B cell (primary cell): Measurements from ENCODE around the gene GSS. TPM values are rescaled to one million over a fixed set of nuclear protein-coding genes. Genes with fewer than 3 reads are reported as not detected.

Source experiments
- ATAC-seq: fragments of 200-7000 bp; cut with Tn5 transposase; one replicate; pipeline ENCODE4 v1.10.0; 2021; ENCODE audit warnings: low read depth, mild to moderate bottlenecking, moderate number of reproducible peaks, moderate library complexity
- CTCF ChIA-PET: fragments of 350-600 bp; sonication (Branson Sonifier 250); formaldehyde crosslinking; loops from one replicate; lab custom pipeline; 2021; ENCODE audit warnings: antibody characterized with exemption, inconsistent platforms; lab: Charles Lee
- POLR2A ChIA-PET: fragments of 350-600 bp; sonication (Branson Sonifier 250); formaldehyde crosslinking; loops from one replicate; lab custom pipeline; 2021; ENCODE audit warnings: antibody characterized with exemption; lab: Charles Lee
- DNase-seq: peaks from one replicate; pipeline ENCODE4 v3.0.0; 2013
- H2AFZ ChIP-seq: 2 replicates; pipeline ENCODE4 v1.6.1; 2012; ENCODE audit warnings: mild to moderate bottlenecking, low read depth, low read length; ENCODE audit not compliant: insufficient read depth, poor library complexity, severe bottlenecking
- H3K27ac ChIP-seq, 2 donors: 1 replicate in 1 of 2; 2 replicates in 1 of 2; pipeline ENCODE4 v1.5.1; 2012 to 2013; ENCODE audit warnings: low read length in 2 of 2, mild to moderate bottlenecking in 2 of 2, moderate library complexity in 1 of 2
- H3K27me3 ChIP-seq, 4 experiments: fragments of 200-600 bp in 1 of 4; sonication (generic) in 1 of 4; replicated peaks in 1 of 4; 1 replicate in 2 of 4; 2 replicates in 2 of 4; pipeline versions ENCODE4 v1.6.1 to v1.7.0; 2013 to 2016; ENCODE audit warnings: low read length in 3 of 4, mild to moderate bottlenecking in 2 of 4, mixed read lengths in 1 of 4, moderate library complexity in 1 of 4; ENCODE audit not compliant: insufficient read depth in 4 of 4, control insufficient read depth in 3 of 4; ENCODE audit errors: control extremely low read depth in 1 of 4
- H3K36me3 ChIP-seq, 2 experiments: replicated peaks in 1 of 2; 1 replicate in 1 of 2; 2 replicates in 1 of 2; pipeline versions ENCODE4 v1.6.1 to v1.7.1; 2013; ENCODE audit warnings: low read length in 1 of 2; ENCODE audit not compliant: insufficient read depth in 2 of 2, control insufficient read depth in 1 of 2; ENCODE audit errors: control extremely low read depth in 1 of 2, extremely low read depth in 1 of 2
- H3K4me1 ChIP-seq, 2 donors: fragments of 200-600 bp in 1 of 2; sonication (generic) in 1 of 2; 1 replicate in 1 of 2; 2 replicates in 1 of 2; pipeline versions ENCODE4 v1.5.1 to v1.6.1; 2013 to 2017; ENCODE audit warnings: low read length in 2 of 2; ENCODE audit not compliant: control insufficient read depth in 2 of 2, insufficient read depth in 2 of 2
- H3K4me2 ChIP-seq: replicated peaks from 2 replicates; pipeline ENCODE3; 2012; ENCODE audit warnings: mild to moderate bottlenecking, low read depth, low read length; ENCODE audit not compliant: poor library complexity, severe bottlenecking
- H3K4me3 ChIP-seq, 5 experiments: fragments of 200-600 bp in 1 of 5; sonication (generic) in 1 of 5; 1 replicate in 3 of 5; 2 replicates in 2 of 5; pipeline versions ENCODE4 v1.5.1 to v1.7.0; 2011 to 2016; ENCODE audit warnings: low read length in 4 of 5, mild to moderate bottlenecking in 4 of 5, low read depth in 2 of 5, control low read depth in 1 of 5, moderate library complexity in 1 of 5; ENCODE audit not compliant: insufficient read depth in 1 of 5; ENCODE audit errors: control extremely low read depth in 1 of 5, extremely low read depth in 1 of 5
- H3K79me2 ChIP-seq: fragments of 200-600 bp; sonication (generic); one replicate; pipeline ENCODE4 v1.6.0; 2016; ENCODE audit warnings: low read length; ENCODE audit not compliant: control insufficient read depth, insufficient read depth
- H3K9ac ChIP-seq: fragments of 200-600 bp; sonication (generic); 2 replicates; pipeline ENCODE4 v1.6.1; 2017; ENCODE audit warnings: mild to moderate bottlenecking, low read length, moderate library complexity
- H3K9me3 ChIP-seq, 3 donors: one replicate each; pipeline versions ENCODE4 v1.6.1 to v1.7.1; 2013; ENCODE audit warnings: low read length in 2 of 3; ENCODE audit not compliant: control insufficient read depth in 2 of 3, insufficient read depth in 1 of 3; ENCODE audit errors: control extremely low read depth in 1 of 3
- H4K20me1 ChIP-seq: 2 replicates; pipeline ENCODE4 v1.6.0; 2012; ENCODE audit warnings: mild to moderate bottlenecking, low read length; ENCODE audit not compliant: insufficient read depth, control insufficient read depth, poor library complexity, severe bottlenecking
- H3K27ac Mint-ChIP-seq: one replicate; pipeline ENCODE4 v1.8.0; 2021; ENCODE audit warnings: mixed read lengths
- H3K27me3 Mint-ChIP-seq: one replicate; pipeline ENCODE4 v1.8.0; 2021; ENCODE audit warnings: mixed read lengths
- H3K4me1 Mint-ChIP-seq: one replicate; pipeline ENCODE4 v1.8.0; 2021; ENCODE audit warnings: mixed read lengths
- H3K4me3 Mint-ChIP-seq: one replicate; pipeline ENCODE4 v1.8.0; 2021; ENCODE audit warnings: mixed read lengths
- H3K9me3 Mint-ChIP-seq: one replicate; pipeline ENCODE4 v1.8.0; 2022; ENCODE audit warnings: mixed read lengths; ENCODE audit not compliant: insufficient read depth
- EZH2 ChIP-seq: IDR thresholded peaks from 2 replicates; pipeline ENCODE4 v1.6.1; 2012; ENCODE audit warnings: borderline replicate concordance, low read depth, mild to moderate bottlenecking, moderate library complexity, low read length; ENCODE audit not compliant: insufficient read depth, poor library complexity, severe bottlenecking
- WGBS: methylation state at CpG from one replicate; pipeline ENCODE4 v1.1.5; 2013; ENCODE audit warnings: missing lambda C conversion rate; ENCODE audit not compliant: insufficient coverage; 5-methylcytosine and 5-hydroxymethylcytosine counted together
- intact Hi-C: fragments of 100-400 bp; cut with micrococcal nuclease; formaldehyde crosslinking; loops from one replicate; pipeline ENCODE4 v1.10.0; 2022
- polyA plus RNA-seq: library from polyadenylated mRNA; depleted of rRNA; stranded (reverse); fragments of >200 nt; gene quantifications from 2 replicates; pipeline ENCODE4 v1.2.3, GENCODE V29; 2012
- total RNA-seq, 2 donors: library from RNA; stranded (reverse); fragments of 120-200 nt in 1 of 2; gene quantifications; 1 replicate in 1 of 2; 2 replicates in 1 of 2; pipeline versions ENCODE4 v1.2.3 to v1.2.4, GENCODE V29; 2013 to 2022
- TF ChIP-seq, protein P1 (sequence below): fragments of 200-600 bp; IDR thresholded peaks from one replicate; pipeline ENCODE4 v1.8.0; 2022; ENCODE audit warnings: antibody characterized with exemption, mild to moderate bottlenecking

GSS gene
- total and polyA plus RNA-seq, 2 donors (not counting 1 experiment from before 2014, with no cell fraction given) = 22.5 to 28.6 TPM

DNA sequence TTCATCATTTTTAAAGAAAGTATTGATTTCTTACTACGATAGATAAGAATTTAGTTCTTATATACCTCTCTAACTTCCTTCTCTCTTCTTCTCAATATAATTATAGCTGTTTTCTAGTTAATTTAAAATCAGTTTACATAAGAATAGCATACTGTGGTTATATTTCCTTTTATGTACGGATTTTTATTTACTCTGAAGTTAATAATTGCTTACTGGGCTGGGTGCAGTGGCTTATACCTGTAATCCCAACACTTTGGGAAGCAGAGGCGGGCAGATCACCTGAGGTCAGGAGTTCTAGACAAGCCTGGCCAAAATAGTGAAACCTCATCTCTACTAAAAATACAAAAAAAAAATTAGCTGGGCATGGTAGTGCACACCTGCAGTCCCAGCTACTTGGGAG lies 69.5 kb downstream of the GSS start:
- H3K27me3 Mint-ChIP-seq = peaks cover 4% of the 10 kb centered on the region
- H3K9ac ChIP-seq = no peak overlapping the region
- H3K27ac Mint-ChIP-seq = no peak overlapping the region
- H3K4me1 Mint-ChIP-seq = peaks cover 3% of the 10 kb centered on the region
- WGBS = 100% methylated on average over 1 of the region's 3 CpGs
- POLR2A ChIA-PET = no interaction called here
- H3K4me2 ChIP-seq = no peak overlapping the region
- no peaks in the 10 kb centered on the region for H3K36me3 ChIP-seq
- H3K9me3 ChIP-seq = no peaks in the 10 kb centered on the region
- CTCF ChIA-PET = no interaction called here
- ATAC-seq (no peak), DNase-seq (no peak)
- TF ChIP-seq, protein P1, sequence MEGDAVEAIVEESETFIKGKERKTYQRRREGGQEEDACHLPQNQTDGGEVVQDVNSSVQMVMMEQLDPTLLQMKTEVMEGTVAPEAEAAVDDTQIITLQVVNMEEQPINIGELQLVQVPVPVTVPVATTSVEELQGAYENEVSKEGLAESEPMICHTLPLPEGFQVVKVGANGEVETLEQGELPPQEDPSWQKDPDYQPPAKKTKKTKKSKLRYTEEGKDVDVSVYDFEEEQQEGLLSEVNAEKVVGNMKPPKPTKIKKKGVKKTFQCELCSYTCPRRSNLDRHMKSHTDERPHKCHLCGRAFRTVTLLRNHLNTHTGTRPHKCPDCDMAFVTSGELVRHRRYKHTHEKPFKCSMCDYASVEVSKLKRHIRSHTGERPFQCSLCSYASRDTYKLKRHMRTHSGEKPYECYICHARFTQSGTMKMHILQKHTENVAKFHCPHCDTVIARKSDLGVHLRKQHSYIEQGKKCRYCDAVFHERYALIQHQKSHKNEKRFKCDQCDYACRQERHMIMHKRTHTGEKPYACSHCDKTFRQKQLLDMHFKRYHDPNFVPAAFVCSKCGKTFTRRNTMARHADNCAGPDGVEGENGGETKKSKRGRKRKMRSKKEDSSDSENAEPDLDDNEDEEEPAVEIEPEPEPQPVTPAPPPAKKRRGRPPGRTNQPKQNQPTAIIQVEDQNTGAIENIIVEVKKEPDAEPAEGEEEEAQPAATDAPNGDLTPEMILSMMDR = no peak
- TF ChIP-seq EZH2 = no peak
- intact Hi-C loops = no loop called here
- H4K20me1 ChIP-seq = no peaks in the 10 kb centered on the region
- H3K27ac ChIP-seq = no peak overlapping the region
- no peak overlapping the region for H3K4me3 ChIP-seq
- H3K27me3 ChIP-seq = no peaks in the 10 kb centered on the region
- H2AFZ ChIP-seq = no peak overlapping the region
- no peaks in the 10 kb centered on the region for H3K9me3 Mint-ChIP-seq
- H3K4me3 Mint-ChIP-seq = no peak overlapping the region
- no peaks in the 10 kb centered on the region for H3K4me1 ChIP-seq
- H3K79me2 ChIP-seq = no peaks in the 10 kb centered on the region

DNA sequence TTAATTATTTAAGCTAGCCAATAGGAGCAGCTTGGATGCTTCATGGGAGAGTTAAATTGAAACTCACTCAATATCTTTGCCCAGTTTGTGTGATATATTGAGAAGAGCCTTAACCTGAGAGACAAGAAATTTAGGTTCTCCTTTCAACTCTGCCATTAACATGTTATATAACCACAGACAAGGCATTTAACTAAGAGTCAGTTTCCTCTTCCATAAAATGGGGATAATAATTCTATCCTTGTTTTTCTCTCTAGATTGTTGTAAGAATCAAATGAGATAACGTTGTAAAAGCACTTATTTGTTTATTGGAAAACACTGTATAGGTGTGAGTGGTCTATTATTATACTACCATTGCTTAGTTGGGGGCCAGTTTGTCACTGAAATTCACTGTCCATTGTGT lies 71.3 kb downstream of the GSS start:
- Histone ChIP-seq H3K4me2 (no peak overlapping the region), H3K27ac (no peak overlapping the region), H3K27me3 (no peaks in the 10 kb centered on the region), H3K9ac (no peak overlapping the region), H2AFZ (no peak overlapping the region), H3K4me3 (no peak overlapping the region), H3K36me3 (no peaks in the 10 kb centered on the region), H3K79me2 (no peaks in the 10 kb centered on the region), H3K4me1 (no peaks in the 10 kb centered on the region), H4K20me1 (no peaks in the 10 kb centered on the region), H3K9me3 (no peaks in the 10 kb centered on the region)
- POLR2A ChIA-PET = no interaction called here
- TF ChIP-seq EZH2 = no peak
- TF ChIP-seq, protein P1 = no peak
- H3K27ac Mint-ChIP-seq = no peak overlapping the region
- H3K27me3 Mint-ChIP-seq = peaks cover 4% of the 10 kb centered on the region
- WGBS = no CpG with 5 or more reads among the region's 1 CpG
- H3K4me3 Mint-ChIP-seq = no peak overlapping the region
- CTCF ChIA-PET = interaction anchor here (0.6 kb wide), 1 partner anchor 369 kb away, joined by 7 read pairs; no protein-coding TSS in a partner anchor
- ATAC-seq (no peak), DNase-seq (no peak)
- H3K9me3 Mint-ChIP-seq = no peaks in the 10 kb centered on the region
- intact Hi-C loops = no loop called here
- H3K4me1 Mint-ChIP-seq = peaks cover 3% of the 10 kb centered on the region
